CD8-positive, alpha-beta memory T cell (primary cell): Measurements from ENCODE around the gene ELF3. TPM values are rescaled to one million over a fixed set of nuclear protein-coding genes. Genes with fewer than 3 reads are reported as not detected.

ENCODE experiments used
- CTCF ChIA-PET: fragments of 350-600 bp; sonication (Branson Sonifier 250); formaldehyde crosslinking; loops from one replicate; lab custom pipeline; 2021; ENCODE audit warnings: antibody characterized with exemption; lab: Charles Lee
- POLR2A ChIA-PET: fragments of 350-600 bp; sonication (Branson Sonifier 250); formaldehyde crosslinking; loops from one replicate; lab custom pipeline; 2021; ENCODE audit warnings: antibody characterized with exemption; lab: Charles Lee
- DNase-seq, 5 donors: peaks; one replicate each; pipeline versions ENCODE4 v3.0.0 to v3.0.0-alpha.2; 2020 to 2022; ENCODE audit warnings: mixed read lengths in 1 of 5
- H3K27ac ChIP-seq: one replicate; pipeline ENCODE4 v1.7.0; 2013; ENCODE audit warnings: low read depth, mild to moderate bottlenecking, low read length, moderate library complexity
- H3K27me3 ChIP-seq: 2 replicates; pipeline ENCODE4 v1.7.0; 2013; ENCODE audit warnings: low read length, mild to moderate bottlenecking; ENCODE audit not compliant: insufficient read depth, poor library complexity, severe bottlenecking
- H3K36me3 ChIP-seq: 2 replicates; pipeline ENCODE4 v1.7.0; 2013; ENCODE audit warnings: mild to moderate bottlenecking, low read length, moderate library complexity; ENCODE audit not compliant: insufficient read depth
- H3K4me1 ChIP-seq: 2 replicates; pipeline ENCODE4 v1.7.0; 2013; ENCODE audit warnings: mild to moderate bottlenecking, low read length, moderate library complexity; ENCODE audit not compliant: insufficient read depth
- H3K4me3 ChIP-seq: 2 replicates; pipeline ENCODE4 v1.7.0; 2013; ENCODE audit warnings: mild to moderate bottlenecking, low read length
- H3K9me3 ChIP-seq: 2 replicates; pipeline ENCODE4 v1.7.0; 2013; ENCODE audit warnings: mild to moderate bottlenecking, low read length
- H3K27ac Mint-ChIP-seq, 8 donors: one replicate each; pipeline ENCODE4 v1.8.0; 2020 to 2021; ENCODE audit warnings: mixed read lengths in 8 of 8, mild to moderate bottlenecking in 6 of 8, inconsistent platforms in 3 of 8, moderate library complexity in 3 of 8
- H3K27me3 Mint-ChIP-seq, 2 donors: one replicate each; pipeline ENCODE4 v1.8.0; 2020 to 2021; ENCODE audit warnings: mixed read lengths in 2 of 2, mild to moderate bottlenecking in 1 of 2, moderate library complexity in 1 of 2
- H3K36me3 Mint-ChIP-seq, 3 donors: one replicate each; pipeline ENCODE4 v1.8.0; 2020 to 2021; ENCODE audit warnings: mixed read lengths in 3 of 3, inconsistent platforms in 1 of 3, mild to moderate bottlenecking in 1 of 3
- H3K4me1 Mint-ChIP-seq, 3 donors: one replicate each; pipeline ENCODE4 v1.8.0; 2020 to 2021; ENCODE audit warnings: mixed read lengths in 3 of 3, inconsistent platforms in 1 of 3, mild to moderate bottlenecking in 1 of 3
- H3K4me3 Mint-ChIP-seq, 7 donors: one replicate each; pipeline ENCODE4 v1.8.0; 2020 to 2021; ENCODE audit warnings: mixed read lengths in 7 of 7, mild to moderate bottlenecking in 6 of 7, moderate library complexity in 4 of 7, inconsistent platforms in 2 of 7
- H3K9me3 Mint-ChIP-seq, 5 donors: one replicate each; pipeline ENCODE4 v1.8.0; 2020 to 2022; ENCODE audit warnings: mixed read lengths in 5 of 5, mild to moderate bottlenecking in 3 of 5, moderate library complexity in 2 of 5, inconsistent platforms in 1 of 5
- polyA plus RNA-seq: library from polyadenylated mRNA; unstranded; fragments of 300-500 nt; fragmentation: Illumina TruSeq; gene quantifications from one replicate; pipeline ENCODE4 v1.2.3, GENCODE V29; 2021
- total RNA-seq, 2 experiments: library from RNA; stranded (reverse); gene quantifications; one replicate each; pipeline ENCODE4 v1.2.3, GENCODE V29; 2021

Gene ELF3
- total and polyA plus RNA-seq, 3 experiments from 2014 or later: 0.11 to 0.26 TPM; not detected in 1

DNA sequence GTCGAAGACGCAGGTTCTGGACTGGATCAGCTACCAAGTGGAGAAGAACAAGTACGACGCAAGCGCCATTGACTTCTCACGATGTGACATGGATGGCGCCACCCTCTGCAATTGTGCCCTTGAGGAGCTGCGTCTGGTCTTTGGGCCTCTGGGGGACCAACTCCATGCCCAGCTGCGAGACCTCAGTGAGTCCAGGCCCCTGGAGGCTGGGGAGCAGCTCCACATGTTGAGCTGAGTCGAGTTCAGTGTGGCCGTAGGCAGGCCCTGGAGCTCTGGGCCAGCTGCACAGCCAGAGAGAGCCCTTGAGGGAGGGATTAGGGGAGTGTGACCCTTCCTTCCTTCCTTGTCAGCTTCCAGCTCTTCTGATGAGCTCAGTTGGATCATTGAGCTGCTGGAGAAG, 1.6 kb downstream of the ELF3 start:
- H3K27me3 ChIP-seq: no peaks in the 10 kb centered on the region
- no peaks in the 10 kb centered on the region for H3K4me1 ChIP-seq
- H3K27ac Mint-ChIP-seq: no peak overlapping the region
- H3K9me3 Mint-ChIP-seq: no peaks in the 10 kb centered on the region
- DNase-seq: no peak
- CTCF ChIA-PET: interaction anchor here (0.7 to 2.5 kb wide), 4 partner anchors 12 to 124 kb away, joined by 3 to 7 read pairs (median 4); no protein-coding TSS in a partner anchor
- no peaks in the 10 kb centered on the region for H3K9me3 ChIP-seq
- H3K4me3 Mint-ChIP-seq: no peak overlapping the region
- peaks cover 0 to 2% of the 10 kb centered on the region in 2 donors for H3K27me3 Mint-ChIP-seq
- H3K4me1 Mint-ChIP-seq: peaks cover 0 to 2% (median 0%) of the 10 kb centered on the region in 3 donors
- POLR2A ChIA-PET: interaction anchor here (0.7 kb wide), 1 partner anchor 189 kb away, joined by 4 read pairs; no protein-coding TSS in a partner anchor
- H3K36me3 ChIP-seq: no peaks in the 10 kb centered on the region
- H3K27ac ChIP-seq: no peak overlapping the region
- H3K4me3 ChIP-seq: no peak overlapping the region
- H3K36me3 Mint-ChIP-seq: peaks cover 0 to 9% (median 5%) of the 10 kb centered on the region in 3 donors

DNA sequence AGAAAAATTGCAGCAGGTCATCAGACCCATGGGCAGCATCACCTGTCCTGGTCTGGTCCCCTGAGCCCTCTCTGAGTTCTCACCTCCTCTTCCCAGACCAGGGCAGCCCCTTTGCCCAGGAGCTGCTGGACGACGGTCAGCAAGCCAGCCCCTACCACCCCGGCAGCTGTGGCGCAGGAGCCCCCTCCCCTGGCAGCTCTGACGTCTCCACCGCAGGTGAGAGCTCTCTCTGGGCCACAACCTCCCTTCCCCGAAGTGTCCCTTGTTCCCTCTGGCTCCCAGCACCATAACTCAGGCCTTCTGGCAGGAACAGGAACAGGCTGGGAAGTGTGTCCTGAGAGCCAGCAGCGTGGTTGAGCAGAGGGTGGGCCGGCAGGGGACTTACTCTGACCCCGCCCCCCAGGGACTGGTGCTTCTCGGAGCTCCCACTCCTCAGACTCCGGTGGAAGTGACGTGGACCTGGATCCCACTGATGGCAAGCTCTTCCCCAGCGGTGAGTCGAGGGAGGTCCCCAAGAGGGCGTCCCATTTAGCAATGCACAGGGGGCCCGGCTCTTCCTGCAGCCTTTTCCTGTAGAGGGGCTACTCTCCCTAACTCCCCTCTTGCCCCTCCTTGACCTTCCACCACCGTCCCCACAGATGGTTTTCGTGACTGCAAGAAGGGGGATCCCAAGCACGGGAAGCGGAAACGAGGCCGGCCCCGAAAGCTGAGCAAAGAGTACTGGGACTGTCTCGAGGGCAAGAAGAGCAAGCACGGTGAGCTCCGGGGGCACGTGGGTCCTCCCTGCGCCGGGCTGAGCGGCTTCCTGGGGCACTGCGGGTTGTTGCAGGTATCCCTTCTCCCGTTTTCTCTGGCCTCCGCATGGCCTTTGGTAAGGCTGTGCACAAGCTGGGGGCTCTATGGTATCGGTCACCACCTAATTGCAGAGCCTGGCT, 2.4 kb downstream of the ELF3 start:
- no peak overlapping the region for H3K4me3 ChIP-seq
- no peak overlapping the region for H3K27ac ChIP-seq
- CTCF ChIA-PET: interaction anchor here (0.7 to 2.5 kb wide), 3 partner anchors 14 to 123 kb away, joined by 3 to 7 read pairs (median 4); no protein-coding TSS in a partner anchor
- no peaks in the 10 kb centered on the region for H3K9me3 ChIP-seq
- DNase-seq: no peak
- peaks cover 0 to 4% of the 10 kb centered on the region in 2 donors for H3K27me3 Mint-ChIP-seq
- H3K4me1 Mint-ChIP-seq: peaks cover 0 to 2% (median 0%) of the 10 kb centered on the region in 3 donors
- H3K9me3 Mint-ChIP-seq: no peaks in the 10 kb centered on the region
- peaks cover 0 to 3% (median 2%) of the 10 kb centered on the region in 3 donors for H3K36me3 Mint-ChIP-seq
- no peaks in the 10 kb centered on the region for H3K36me3 ChIP-seq
- no peaks in the 10 kb centered on the region for H3K27me3 ChIP-seq
- POLR2A ChIA-PET: no interaction called here
- no peak overlapping the region for H3K4me3 Mint-ChIP-seq
- no peaks in the 10 kb centered on the region for H3K4me1 ChIP-seq
- H3K27ac Mint-ChIP-seq: no peak overlapping the region

DNA sequence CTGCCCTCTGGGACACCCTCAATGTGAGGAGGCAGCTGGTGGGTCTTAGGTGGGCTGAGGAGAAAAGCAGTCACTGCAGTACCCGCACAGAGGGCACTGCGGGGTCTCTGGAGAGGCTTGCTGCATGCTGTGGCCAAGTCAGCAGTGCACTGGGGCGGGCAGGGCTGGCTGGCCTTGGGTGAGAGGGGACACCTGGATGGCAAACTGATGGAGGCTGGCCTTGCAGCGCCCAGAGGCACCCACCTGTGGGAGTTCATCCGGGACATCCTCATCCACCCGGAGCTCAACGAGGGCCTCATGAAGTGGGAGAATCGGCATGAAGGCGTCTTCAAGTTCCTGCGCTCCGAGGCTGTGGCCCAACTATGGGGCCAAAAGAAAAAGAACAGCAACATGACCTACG, 3.2 kb downstream of the ELF3 start:
- Histone ChIP-seq H3K9me3 (no peaks in the 10 kb centered on the region), H3K27ac (no peak overlapping the region), H3K4me1 (no peaks in the 10 kb centered on the region), H3K36me3 (no peaks in the 10 kb centered on the region), H3K27me3 (no peaks in the 10 kb centered on the region), H3K4me3 (no peak overlapping the region)
- Mint-ChIP-seq H3K27me3 (peaks cover 0 to 6% of the 10 kb centered on the region in 2 donors), H3K27ac (no peak overlapping the region), H3K9me3 (no peaks in the 10 kb centered on the region), H3K36me3 (peaks cover 0 to 3% (median 2%) of the 10 kb centered on the region in 3 donors), H3K4me1 (peaks cover 0 to 2% (median 0%) of the 10 kb centered on the region in 3 donors), H3K4me3 (no peak overlapping the region)
- CTCF ChIA-PET: no interaction called here
- POLR2A ChIA-PET: no interaction called here
- no peak for DNase-seq

DNA sequence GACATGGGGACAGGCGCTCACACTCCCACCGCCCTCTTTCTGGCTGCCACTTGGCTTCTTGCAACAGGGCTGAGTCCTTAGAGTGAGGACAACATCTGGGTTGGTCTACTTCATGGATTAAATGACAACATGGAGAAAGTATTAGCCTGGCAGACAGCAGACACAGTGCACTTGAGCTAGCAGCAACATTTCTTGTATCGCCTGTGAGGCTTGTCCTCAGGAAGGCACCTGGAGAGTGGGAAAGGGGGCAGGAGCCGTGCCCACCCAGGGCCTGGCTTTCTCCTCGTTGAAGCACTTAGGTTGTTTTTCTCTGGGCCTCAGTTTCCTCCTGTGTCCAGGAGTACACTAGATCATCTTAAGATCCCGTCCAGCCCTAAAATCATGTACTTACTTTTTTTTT, 3.7 kb downstream of the ELF3 start:
- Histone ChIP-seq H3K4me3 (no peak overlapping the region), H3K27me3 (no peaks in the 10 kb centered on the region), H3K27ac (no peak overlapping the region), H3K9me3 (no peaks in the 10 kb centered on the region), H3K4me1 (no peaks in the 10 kb centered on the region), H3K36me3 (no peaks in the 10 kb centered on the region)
- H3K27me3 Mint-ChIP-seq: peaks cover 2 to 11% of the 10 kb centered on the region in 2 donors
- CTCF ChIA-PET: no interaction called here
- peaks cover 0 to 2% (median 0%) of the 10 kb centered on the region in 3 donors for H3K4me1 Mint-ChIP-seq
- POLR2A ChIA-PET: no interaction called here
- H3K9me3 Mint-ChIP-seq: no peaks in the 10 kb centered on the region
- H3K4me3 Mint-ChIP-seq: no peak overlapping the region
- H3K27ac Mint-ChIP-seq: peak overlapping the region in 1 of 8 donors; percentile 6
- peaks cover 0 to 3% (median 2%) of the 10 kb centered on the region in 3 donors for H3K36me3 Mint-ChIP-seq
- DNase-seq: no peak

DNA sequence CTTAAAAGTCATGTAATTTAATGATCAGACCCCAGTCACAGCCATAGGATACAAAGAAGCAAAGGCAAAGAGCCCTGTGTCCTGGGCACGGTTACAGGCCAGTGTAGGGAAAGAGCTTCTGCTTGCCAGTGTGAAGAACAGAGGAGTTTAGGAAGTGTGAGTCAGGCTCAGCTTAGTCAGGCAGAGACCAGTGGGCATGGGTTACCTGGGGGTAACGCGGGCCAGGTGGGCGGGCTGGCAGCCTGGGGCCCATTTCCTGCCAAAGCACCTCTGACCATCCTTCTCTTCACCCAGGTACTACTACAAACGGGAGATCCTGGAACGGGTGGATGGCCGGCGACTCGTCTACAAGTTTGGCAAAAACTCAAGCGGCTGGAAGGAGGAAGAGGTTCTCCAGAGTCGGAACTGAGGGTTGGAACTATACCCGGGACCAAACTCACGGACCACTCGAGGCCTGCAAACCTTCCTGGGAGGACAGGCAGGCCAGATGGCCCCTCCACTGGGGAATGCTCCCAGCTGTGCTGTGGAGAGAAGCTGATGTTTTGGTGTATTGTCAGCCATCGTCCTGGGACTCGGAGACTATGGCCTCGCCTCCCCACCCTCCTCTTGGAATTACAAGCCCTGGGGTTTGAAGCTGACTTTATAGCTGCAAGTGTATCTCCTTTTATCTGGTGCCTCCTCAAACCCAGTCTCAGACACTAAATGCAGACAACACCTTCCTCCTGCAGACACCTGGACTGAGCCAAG, 4.7 kb downstream of the ELF3 start:
- Mint-ChIP-seq H3K9me3 (no peaks in the 10 kb centered on the region), H3K27me3 (peaks cover 2 to 12% of the 10 kb centered on the region in 2 donors), H3K4me1 (no peaks in the 10 kb centered on the region), H3K4me3 (no peak overlapping the region), H3K27ac (peak overlapping the region in 1 of 8 donors; percentile 36), H3K36me3 (peaks cover 0 to 3% (median 2%) of the 10 kb centered on the region in 3 donors)
- Histone ChIP-seq H3K27ac (peak overlapping the region; percentile 16), H3K36me3 (no peaks in the 10 kb centered on the region), H3K4me3 (no peak overlapping the region), H3K9me3 (no peaks in the 10 kb centered on the region), H3K27me3 (no peaks in the 10 kb centered on the region), H3K4me1 (no peaks in the 10 kb centered on the region)
- DNase-seq: no peak
- ChIA-PET POLR2A (no interaction called here), CTCF (no interaction called here)

DNA sequence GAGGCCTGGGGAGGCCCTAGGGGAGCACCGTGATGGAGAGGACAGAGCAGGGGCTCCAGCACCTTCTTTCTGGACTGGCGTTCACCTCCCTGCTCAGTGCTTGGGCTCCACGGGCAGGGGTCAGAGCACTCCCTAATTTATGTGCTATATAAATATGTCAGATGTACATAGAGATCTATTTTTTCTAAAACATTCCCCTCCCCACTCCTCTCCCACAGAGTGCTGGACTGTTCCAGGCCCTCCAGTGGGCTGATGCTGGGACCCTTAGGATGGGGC, 5.2 kb downstream of the ELF3 start:
- Mint-ChIP-seq H3K27ac (peak overlapping the region in 1 of 8 donors; percentile 36), H3K4me3 (no peak overlapping the region), H3K36me3 (peaks cover 0 to 3% (median 2%) of the 10 kb centered on the region in 3 donors), H3K9me3 (no peaks in the 10 kb centered on the region), H3K4me1 (no peaks in the 10 kb centered on the region), H3K27me3 (peaks cover 2 to 12% of the 10 kb centered on the region in 2 donors)
- Histone ChIP-seq H3K9me3 (no peaks in the 10 kb centered on the region), H3K36me3 (no peaks in the 10 kb centered on the region), H3K4me3 (no peak overlapping the region), H3K4me1 (no peaks in the 10 kb centered on the region), H3K27ac (peak overlapping the region; percentile 16), H3K27me3 (no peaks in the 10 kb centered on the region)
- POLR2A ChIA-PET: no interaction called here
- DNase-seq: no peak
- CTCF ChIA-PET: no interaction called here

DNA sequence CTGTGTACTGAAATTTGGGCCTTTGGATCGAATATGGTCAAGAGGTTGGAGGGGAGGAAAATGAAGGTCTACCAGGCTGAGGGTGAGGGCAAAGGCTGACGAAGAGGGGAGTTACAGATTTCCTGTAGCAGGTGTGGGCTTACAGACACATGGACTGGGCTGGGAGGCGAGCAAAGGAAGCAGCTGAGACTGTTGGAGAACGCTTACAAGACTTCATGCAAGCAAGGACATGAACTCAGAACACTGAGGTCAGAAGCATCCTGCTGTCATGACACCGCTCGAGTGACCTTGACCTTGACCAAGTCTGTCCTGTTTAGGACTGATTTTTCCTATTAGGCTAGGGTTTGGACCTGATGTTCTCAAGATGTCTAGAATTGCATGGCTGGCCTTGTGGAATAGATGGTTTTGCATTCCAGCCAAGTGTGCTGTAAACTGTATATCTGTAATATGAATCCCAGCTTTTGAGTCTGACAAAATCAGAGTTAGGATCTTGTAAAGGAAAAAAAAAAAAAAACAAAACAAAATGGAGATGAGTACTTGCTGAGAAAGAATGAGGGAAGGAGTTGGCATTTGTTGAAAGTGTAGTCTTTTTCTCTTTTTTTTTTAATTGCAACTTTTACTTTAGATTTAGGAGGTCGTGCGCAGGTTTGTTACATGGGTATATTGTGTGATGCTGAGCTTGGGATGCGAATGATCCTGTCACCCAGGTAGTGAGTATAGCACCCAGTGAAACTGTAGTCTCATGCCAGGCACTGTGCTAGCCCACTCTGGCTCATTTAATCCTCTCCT, 5.8 kb downstream of the ELF3 start:
- CTCF ChIA-PET: no interaction called here
- no peak overlapping the region for H3K27ac ChIP-seq
- H3K4me1 ChIP-seq: no peaks in the 10 kb centered on the region
- no peak overlapping the region for H3K4me3 ChIP-seq
- Mint-ChIP-seq H3K27ac (no peak overlapping the region), H3K4me1 (no peaks in the 10 kb centered on the region), H3K9me3 (no peaks in the 10 kb centered on the region), H3K4me3 (no peak overlapping the region), H3K27me3 (peaks cover 4 to 12% of the 10 kb centered on the region in 2 donors), H3K36me3 (peaks cover 0 to 3% (median 2%) of the 10 kb centered on the region in 3 donors)
- H3K9me3 ChIP-seq: no peaks in the 10 kb centered on the region
- no peaks in the 10 kb centered on the region for H3K27me3 ChIP-seq
- H3K36me3 ChIP-seq: no peaks in the 10 kb centered on the region
- no peak for DNase-seq
- POLR2A ChIA-PET: no interaction called here
